Caki2 (cell line): ENCODE data around the gene ELFN2. TPM values are rescaled to one million over a fixed set of nuclear protein-coding genes. Genes with fewer than 3 reads are reported as not detected.

Experiments
- DNase-seq: peaks from one replicate; pipeline ENCODE4 v3.0.0-alpha.2; 2015; ENCODE audit warnings: low read depth
- in situ Hi-C: cut with HindIII; loops from 2 replicates; pipeline ENCODE4 v1.10.0; 2016; ENCODE audit warnings: low sequenced_read_pairs, low pct_unique_long_range_greater_than_20kb, mixed read lengths
- total RNA-seq: library from RNA; depleted of rRNA; stranded (reverse); fragments of >200 nt; shearing (Covaris generic); gene quantifications from 2 replicates; pipeline ENCODE4 v1.2.3, GENCODE V29; 2014; ENCODE audit warnings: low replicate concordance

The ELFN2 gene
- total RNA-seq, 1 experiment from 2014 or later, result 10.2 TPM

- DNase-seq, result no peak
- in situ Hi-C loops, result no loop called here
Measured at GRCh38 chr22:37417677-37418348, 9.5 kb downstream of the ELFN2 start.

- in situ Hi-C loops, result no loop called here
- no peak for DNase-seq
Measured at GRCh38 chr22:37417264-37417663, 10.0 kb downstream of the ELFN2 start.

- DNase-seq, result peak; percentile 18
- in situ Hi-C loops, result no loop called here
Measured at GRCh38 chr22:37416827-37417226, 10.5 kb downstream of the ELFN2 start.

GRCh38 chr22:37416389-37416788 is 10.9 kb downstream of the ELFN2 start:
- no peak for DNase-seq
- in situ Hi-C loops, result no loop called here

- no peak for DNase-seq
- in situ Hi-C loops, result no loop called here
Measured at GRCh38 chr22:37415210-37415609, 12.1 kb downstream of the ELFN2 start.

- DNase-seq, result no peak
- in situ Hi-C loops, result no loop called here
Measured at GRCh38 chr22:37414288-37414687, 13.0 kb downstream of the ELFN2 start.

GRCh38 chr22:37413546-37413945 is 13.7 kb downstream of the ELFN2 start:
- DNase-seq, result no peak
- in situ Hi-C loops, result no loop called here

- no peak for DNase-seq
- in situ Hi-C loops, result no loop called here
Measured at GRCh38 chr22:37412495-37413250, 14.6 kb downstream of the ELFN2 start.

GRCh38 chr22:37411655-37412054 is 15.6 kb downstream of the ELFN2 start:
- in situ Hi-C loops, result no loop called here
- DNase-seq, result no peak

GRCh38 chr22:37410174-37411055 is 16.9 kb downstream of the ELFN2 start:
- no peak for DNase-seq
- in situ Hi-C loops, result no loop called here

GRCh38 chr22:37409459-37410050 is 17.7 kb downstream of the ELFN2 start:
- in situ Hi-C loops, result no loop called here
- DNase-seq, result no peak

GRCh38 chr22:37409031-37409430 is 18.2 kb downstream of the ELFN2 start:
- in situ Hi-C loops, result no loop called here
- no peak for DNase-seq

- DNase-seq, result no peak
- in situ Hi-C loops, result no loop called here
Measured at GRCh38 chr22:37407856-37408255, 19.4 kb downstream of the ELFN2 start.

- in situ Hi-C loops, result no loop called here
- no peak for DNase-seq
Measured at GRCh38 chr22:37406441-37407235, 20.6 kb downstream of the ELFN2 start.

GRCh38 chr22:37404091-37404490 is 23.2 kb downstream of the ELFN2 start:
- no peak for DNase-seq
- in situ Hi-C loops, result no loop called here

- no peak for DNase-seq
- in situ Hi-C loops, result no loop called here
Measured at GRCh38 chr22:37403267-37403960, 23.9 kb downstream of the ELFN2 start.

GRCh38 chr22:37402184-37402506 is 25.1 kb downstream of the ELFN2 start:
- DNase-seq, result no peak
- in situ Hi-C loops, result no loop called here
